Spleen (tissue), 11 donors: ENCODE results near the gene PGM2. TPM values are rescaled to one million over a fixed set of nuclear protein-coding genes. Genes with fewer than 3 reads are reported as not detected.

Experiments
- DNase-seq: peaks from one replicate; pipeline ENCODE4 v3.0.0-alpha.2; 2020
- H3K27ac ChIP-seq, 8 donors: fragments of 200-600 bp; sonication (generic) in 7 of 8; 1 replicate in 4 of 8; 2 replicates in 4 of 8; pipeline versions ENCODE4 v1.5.0 to v1.8.0; 2016 to 2021; ENCODE audit warnings: inconsistent platforms in 4 of 8, mild to moderate bottlenecking in 4 of 8, moderate library complexity in 1 of 8
- H3K27me3 ChIP-seq, 7 donors: fragments of 200-600 bp; sonication (generic) in 6 of 7; replicated peaks in 1 of 7; 1 replicate in 4 of 7; 2 replicates in 3 of 7; pipeline versions ENCODE4 v1.5.0 to v1.8.0; 2016 to 2021; ENCODE audit warnings: inconsistent platforms in 3 of 7, mild to moderate bottlenecking in 1 of 7
- H3K36me3 ChIP-seq, 6 donors: fragments of 200-600 bp; sonication (generic) in 5 of 6; 1 replicate in 4 of 6; 2 replicates in 2 of 6; pipeline versions ENCODE4 v1.5.0 to v1.8.0; 2016 to 2021; ENCODE audit warnings: inconsistent platforms in 2 of 6
- H3K4me1 ChIP-seq, 6 donors: fragments of 200-600 bp; sonication (generic) in 5 of 6; 1 replicate in 3 of 6; 2 replicates in 3 of 6; pipeline versions ENCODE4 v1.5.0 to v1.8.0; 2016 to 2021; ENCODE audit warnings: inconsistent platforms in 3 of 6
- H3K4me3 ChIP-seq, 8 donors: fragments of 200-600 bp; sonication (generic) in 7 of 8; 1 replicate in 4 of 8; 2 replicates in 4 of 8; pipeline versions ENCODE4 v1.5.0 to v1.8.0; 2016 to 2021; ENCODE audit warnings: inconsistent platforms in 4 of 8, mild to moderate bottlenecking in 4 of 8, moderate library complexity in 2 of 8
- H3K9me3 ChIP-seq, 8 donors: fragments of 200-600 bp; sonication (generic) in 7 of 8; 1 replicate in 4 of 8; 2 replicates in 4 of 8; pipeline versions ENCODE4 v1.5.0 to v1.8.0; 2016 to 2021; ENCODE audit warnings: inconsistent platforms in 4 of 8
- POLR2A ChIP-seq, 3 donors: fragments of 450-650 bp; IDR thresholded peaks; one replicate each; pipeline ENCODE4 v1.5.1; 2017; ENCODE audit warnings: antibody characterized with exemption in 3 of 3, mild to moderate bottlenecking in 1 of 3
- POLR2AphosphoS5 ChIP-seq, 3 donors: sonication (generic); formaldehyde crosslinking; IDR thresholded peaks; one replicate each; pipeline ENCODE4 v1.5.1; 2017; ENCODE audit warnings: antibody characterized with exemption in 3 of 3
- WGBS, 5 donors: extraction: QIAGEN DNeasy Blood & Tissue Kit in 3 of 5; methylation state at CpG; one replicate each; pipeline versions ENCODE4 v1.1.5 to v1.1.7; 2013 to 2018; 5-methylcytosine and 5-hydroxymethylcytosine counted together
- intact Hi-C: fragments of 100-400 bp; cut with DNase I; formaldehyde crosslinking; loops from one replicate; pipeline ENCODE4 v1.15.0; 2023; ENCODE audit warnings: low total_unique reads
- polyA plus RNA-seq, 3 donors: library from polyadenylated mRNA; stranded (reverse); fragments of 200-250 nt; gene quantifications; one replicate each; pipeline ENCODE4 v1.2.1, GENCODE V29; 2013
- total RNA-seq, 7 donors: library from RNA; depleted of rRNA in 3 of 7; stranded (reverse); fragments of >200 nt in 3 of 7; fragmentation: NEBNext Ultra II Directional in 4 of 7; extraction: Animal tissue kit (Norgen Biotek cat#: 25700) in 4 of 7; gene quantifications; one replicate each; pipeline versions ENCODE4 v1.1.0 to v1.2.1, GENCODE V29; 2016 to 2021
- TF ChIP-seq, protein P1 (sequence below), 11 experiments: fragments of 200-600 bp in 7 of 11; fragments of 450-650 bp in 4 of 11; sonication (generic) in 4 of 11; IDR thresholded peaks in 8 of 11; conservative IDR thresholded peaks in 3 of 11; 1 replicate in 7 of 11; 2 replicates in 4 of 11; pipeline versions ENCODE4 v1.4.0 to v1.8.0; 2016 to 2021; ENCODE audit warnings: antibody characterized with exemption in 11 of 11, inconsistent platforms in 4 of 11, mild to moderate bottlenecking in 1 of 11
- donor health status: healthy with polysubstance abuse.
- donor health status: DM: no; HTN: no; CAD: no; lungs with moderate emphysema.
- donor health status: DM: no; HTN: no; CAD: no.
- donor health status: Bipolar disorder and iron deficiency.
- donor health status: healthy.
- donor health status: DM: no; HTN: no; CAD: no.
- donor health status: DM: yes; HTN: yes; CAD: no.

Gene PGM2
- total and polyA plus RNA-seq, 10 donors, result 5.4 to 43.7 (median 27.4) TPM

DNA sequence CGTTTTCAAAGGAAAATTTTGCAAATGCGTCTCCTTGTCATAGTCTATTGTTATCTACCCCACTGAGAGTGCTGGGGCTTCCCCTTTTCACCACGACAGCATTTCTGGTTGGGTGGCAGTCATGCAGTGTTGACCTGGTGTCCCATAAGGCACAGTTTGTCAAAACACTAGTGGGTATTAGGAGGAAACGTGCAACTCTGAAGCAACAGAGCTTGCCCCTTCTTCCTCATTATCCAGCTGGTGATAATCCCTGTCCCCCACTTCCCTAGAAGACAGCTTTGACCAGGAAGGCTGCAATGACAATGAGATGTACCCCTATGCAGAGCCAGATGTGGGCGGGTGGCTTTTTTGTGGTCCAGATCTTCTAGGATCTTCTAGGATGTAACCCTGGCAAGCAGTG lies 66.2 kb downstream of the PGM2 start:
- TF ChIP-seq, protein P1, sequence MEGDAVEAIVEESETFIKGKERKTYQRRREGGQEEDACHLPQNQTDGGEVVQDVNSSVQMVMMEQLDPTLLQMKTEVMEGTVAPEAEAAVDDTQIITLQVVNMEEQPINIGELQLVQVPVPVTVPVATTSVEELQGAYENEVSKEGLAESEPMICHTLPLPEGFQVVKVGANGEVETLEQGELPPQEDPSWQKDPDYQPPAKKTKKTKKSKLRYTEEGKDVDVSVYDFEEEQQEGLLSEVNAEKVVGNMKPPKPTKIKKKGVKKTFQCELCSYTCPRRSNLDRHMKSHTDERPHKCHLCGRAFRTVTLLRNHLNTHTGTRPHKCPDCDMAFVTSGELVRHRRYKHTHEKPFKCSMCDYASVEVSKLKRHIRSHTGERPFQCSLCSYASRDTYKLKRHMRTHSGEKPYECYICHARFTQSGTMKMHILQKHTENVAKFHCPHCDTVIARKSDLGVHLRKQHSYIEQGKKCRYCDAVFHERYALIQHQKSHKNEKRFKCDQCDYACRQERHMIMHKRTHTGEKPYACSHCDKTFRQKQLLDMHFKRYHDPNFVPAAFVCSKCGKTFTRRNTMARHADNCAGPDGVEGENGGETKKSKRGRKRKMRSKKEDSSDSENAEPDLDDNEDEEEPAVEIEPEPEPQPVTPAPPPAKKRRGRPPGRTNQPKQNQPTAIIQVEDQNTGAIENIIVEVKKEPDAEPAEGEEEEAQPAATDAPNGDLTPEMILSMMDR (IDR thresholded peaks at IDR 0.05 in 8 of 11, conservative IDR thresholded peaks at IDR 0.05 in 3 of 11), result no peak
- TF ChIP-seq POLR2AphosphoS5 (IDR thresholded peaks at IDR 0.05), result peak in 1 of 3 donors; percentile 73
- peak in 1 of 3 donors; percentile 4 for TF ChIP-seq POLR2A (IDR thresholded peaks at IDR 0.05)
- H3K4me3 ChIP-seq, result peak overlapping the region in 7 of 8 donors; percentile 13 to 98 (median 93)
- WGBS, 5 donors, result 31 to 43% (median 38%) methylated on average over 5 of the region's 5 CpGs
- H3K36me3 ChIP-seq, result peaks cover 0 to 11% (median 0%) of the 10 kb centered on the region in 6 donors
- intact Hi-C loops, result no loop called here
- DNase-seq, result peak; percentile 86
- no peaks in the 10 kb centered on the region for H3K9me3 ChIP-seq
- peak overlapping the region; percentile 54 to 97 (median 94) for H3K27ac ChIP-seq
- peaks cover 18 to 74% (median 54%) of the 10 kb centered on the region in 6 donors for H3K4me1 ChIP-seq
- H3K27me3 ChIP-seq, result no peaks in the 10 kb centered on the region

DNA sequence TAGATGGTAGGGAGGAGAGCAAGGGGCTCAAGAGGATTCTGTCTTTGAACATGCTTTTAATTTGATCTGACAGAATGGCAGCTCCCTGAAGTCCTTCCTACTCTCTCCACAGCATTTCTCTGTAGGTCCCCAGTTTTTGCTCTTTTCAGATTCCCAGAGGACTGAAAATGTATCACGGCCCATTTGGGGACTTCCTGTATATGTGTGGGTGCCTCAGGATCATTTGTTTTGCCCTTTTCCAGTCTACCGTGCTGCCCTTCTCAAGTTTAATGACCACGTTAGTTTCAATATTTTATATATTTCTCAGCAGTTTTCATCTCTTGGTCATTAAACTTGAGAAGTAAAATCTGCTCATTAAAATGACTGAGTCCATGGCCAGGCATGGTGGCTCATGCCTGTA lies 66.7 kb downstream of the PGM2 start:
- no peak for TF ChIP-seq POLR2AphosphoS5 (IDR thresholded peaks at IDR 0.05)
- no peak for TF ChIP-seq POLR2A (IDR thresholded peaks at IDR 0.05)
- TF ChIP-seq, protein P1 (IDR thresholded peaks at IDR 0.05 in 8 of 11, conservative IDR thresholded peaks at IDR 0.05 in 3 of 11), result no peak
- Histone ChIP-seq H3K27me3 (no peaks in the 10 kb centered on the region), H3K9me3 (no peaks in the 10 kb centered on the region), H3K4me1 (peaks cover 18 to 79% (median 55%) of the 10 kb centered on the region in 6 donors), H3K27ac (peak overlapping the region; percentile 29 to 97 (median 92)), H3K36me3 (peaks cover 0 to 11% (median 0%) of the 10 kb centered on the region in 6 donors), H3K4me3 (peak overlapping the region in 4 of 8 donors; percentile 13 to 98 (median 94))
- intact Hi-C loops, result no loop called here
- DNase-seq, result no peak
- 54 to 68% (median 62%) methylated on average over 3 of the region's 3 CpGs for WGBS, 5 donors

DNA sequence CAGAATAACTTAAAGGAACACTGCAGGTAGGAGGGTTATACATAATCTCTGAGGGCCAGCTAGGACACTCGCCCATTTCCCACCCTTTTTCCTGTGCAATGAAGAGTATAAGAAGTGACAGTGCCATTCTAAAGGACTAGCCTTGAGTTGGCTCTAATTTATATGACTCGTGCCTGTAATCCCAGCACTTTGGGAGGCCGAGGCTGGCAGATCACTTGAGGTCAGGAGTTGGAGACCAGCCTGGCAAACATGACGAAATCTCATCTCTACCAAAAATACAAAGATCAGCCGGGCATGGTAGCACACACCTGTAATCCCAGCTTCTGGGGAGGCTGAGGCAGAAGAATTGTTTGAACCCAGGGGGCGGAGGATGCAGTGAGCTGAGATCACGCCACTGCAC lies 68.8 kb downstream of the PGM2 start:
- intact Hi-C loops, result no loop called here
- WGBS, 5 donors, result 88 to 94% (median 91%) methylated on average over 7 of the region's 7 CpGs
- H3K9me3 ChIP-seq, result no peaks in the 10 kb centered on the region
- no peak overlapping the region for H3K27ac ChIP-seq
- no peak for DNase-seq
- TF ChIP-seq POLR2AphosphoS5 (IDR thresholded peaks at IDR 0.05) (no peak), POLR2A (IDR thresholded peaks at IDR 0.05) (no peak)
- H3K4me1 ChIP-seq, result peaks cover 18 to 79% (median 48%) of the 10 kb centered on the region in 6 donors
- no peaks in the 10 kb centered on the region for H3K27me3 ChIP-seq
- H3K4me3 ChIP-seq, result no peak overlapping the region
- peaks cover 0 to 21% (median 0%) of the 10 kb centered on the region in 6 donors for H3K36me3 ChIP-seq

DNA sequence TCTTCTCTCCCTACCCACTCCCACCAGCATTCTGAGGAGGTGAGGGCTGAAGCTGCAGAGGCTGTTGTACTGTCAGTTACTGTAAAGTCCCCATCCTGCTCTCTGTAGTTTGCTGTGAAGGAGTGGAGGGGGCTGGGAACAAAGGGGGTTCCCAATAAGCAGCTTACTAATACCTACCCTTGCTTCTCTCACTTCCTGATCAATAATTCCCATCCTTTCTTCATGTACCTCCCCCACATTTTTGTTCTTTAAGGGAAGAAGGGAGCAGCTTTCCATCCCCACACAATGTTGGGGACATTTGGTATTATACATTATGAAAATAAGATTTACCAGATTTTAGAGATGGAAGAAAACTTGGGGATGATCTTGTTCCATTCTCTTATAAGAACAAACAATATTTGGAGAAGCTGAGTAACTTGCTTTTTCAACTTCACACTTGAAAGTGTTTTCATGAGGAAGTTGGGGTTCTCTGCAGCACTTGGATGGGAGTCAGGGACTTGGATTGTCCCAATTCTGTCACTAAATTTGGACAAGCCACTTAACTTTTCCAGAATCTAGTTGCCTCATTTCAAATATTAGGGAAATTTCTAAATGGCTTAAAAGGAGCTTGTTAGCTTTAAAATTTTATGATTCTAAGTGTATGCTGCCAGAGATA lies 69.8 kb downstream of the PGM2 start:
- H3K27ac ChIP-seq, result no peak overlapping the region
- H3K36me3 ChIP-seq, result peaks cover 0 to 30% (median 0%) of the 10 kb centered on the region in 6 donors
- TF ChIP-seq POLR2A (IDR thresholded peaks at IDR 0.05) (no peak), POLR2AphosphoS5 (IDR thresholded peaks at IDR 0.05) (no peak)
- TF ChIP-seq, protein P1 (IDR thresholded peaks at IDR 0.05 in 8 of 11, conservative IDR thresholded peaks at IDR 0.05 in 3 of 11), result no peak
- intact Hi-C loops, result no loop called here
- no peaks in the 10 kb centered on the region for H3K9me3 ChIP-seq
- DNase-seq, result no peak
- peaks cover 18 to 73% (median 44%) of the 10 kb centered on the region in 6 donors for H3K4me1 ChIP-seq
- H3K27me3 ChIP-seq, result no peaks in the 10 kb centered on the region
- no peak overlapping the region for H3K4me3 ChIP-seq
